ENCODE measurements around the gene OTUB1. TPM values are rescaled to one million over a fixed set of nuclear protein-coding genes. Genes with fewer than 3 reads are reported as not detected.

OTUB1 gene
- total and polyA plus RNA-seq, 2 of the 4 experiments (the other 2 are of a cell fraction) = 69.0 to 168 TPM

GRCh38 chr11:64020976-64021756 is 34.9 kb downstream of the OTUB1 start:
- no peak overlapping the region for H2AK5ac ChIP-seq (ENCODE audit: low read depth, low read length)
- H2BK120ac ChIP-seq (ENCODE audit: low read depth, low read length) = no peak overlapping the region
- DNase-seq = no peak
- no peak overlapping the region for H3K23ac ChIP-seq (ENCODE audit: low read depth, low read length)
- 0 out of 2 replicates have a peak, but pooled peaks cover 8% of the 10 kb centered on the region for H4K20me1 ChIP-seq (ENCODE audit: insufficient read depth, low read length)
- POLR2A ChIA-PET (ENCODE audit: unreplicated experiment) = no interaction called here
- no peak overlapping the region for H3K4ac ChIP-seq (ENCODE audit: low read depth, low read length)
- H4K91ac ChIP-seq (ENCODE audit: insufficient read depth, low read depth, low read length) = no peak overlapping the region
- H2BK15ac ChIP-seq (ENCODE audit: low read depth, low read length) = no peak overlapping the region
- ATAC-seq (ENCODE audit: low read depth) = no peak
- no peak overlapping the region for H2BK20ac ChIP-seq (ENCODE audit: low read depth, low read length)
- TF ChIP-seq NFE2L2 (IDR thresholded peaks at IDR 0.05; ENCODE audit: low read depth, low read length) (no peak), CEBPB (IDR thresholded peaks at IDR 0.05; ENCODE audit: low read depth, low read length) (no peak), BHLHE40 (IDR thresholded peaks at IDR 0.05; ENCODE audit: low read depth, low read length) (no peak), FOS (IDR thresholded peaks at IDR 0.05; ENCODE audit: low read depth, low read length) (no peak), MAFK (IDR thresholded peaks at IDR 0.05; ENCODE audit: low read depth, low read length) (no peak), CHD1 (IDR thresholded peaks at IDR 0.05; ENCODE audit: low read depth, low read length) (no peak), RAD21 (IDR thresholded peaks at IDR 0.05; ENCODE audit: low read length) (no peak), CTCF (conservative IDR thresholded peaks at IDR 0.05; ENCODE audit: low read depth, low read length) (no peak), POLR2A (IDR thresholded peaks at IDR 0.05; ENCODE audit: low read depth, low read length) (no peak), MAZ (IDR thresholded peaks at IDR 0.05; ENCODE audit: borderline replicate concordance, low read depth, low read length) (no peak), MXI1 (IDR thresholded peaks at IDR 0.05; ENCODE audit: borderline replicate concordance, low read depth, low read length) (no peak), SMC3 (IDR thresholded peaks at IDR 0.05; ENCODE audit: low read depth, low read length) (no peak), USF2 (IDR thresholded peaks at IDR 0.05; ENCODE audit: low read depth, low read length) (no peak), RFX5 (IDR thresholded peaks at IDR 0.05; ENCODE audit: low read depth, low read length) (no peak), RCOR1 (IDR thresholded peaks at IDR 0.05; ENCODE audit: insufficient replicate concordance, low read length) (no peak), ELK1 (IDR thresholded peaks at IDR 0.05; ENCODE audit: borderline replicate concordance, low read depth, low read length) (no peak)
- no TSS peak for BruUV-seq (replicated peaks)
- no peak overlapping the region for H4K8ac ChIP-seq (ENCODE audit: low read depth in 2 of 2, low read length in 2 of 2)
- H2AFZ ChIP-seq (replicated peaks; ENCODE audit: low read length, poor library complexity) = no peak overlapping the region
- H3K18ac ChIP-seq (ENCODE audit: low read depth, low read length) = no peak overlapping the region
- no peaks in the 10 kb centered on the region for H3K79me1 ChIP-seq (ENCODE audit: low read depth in 1 of 2, low read length in 2 of 2)
- H3K27me3 ChIP-seq (ENCODE audit: control insufficient read depth, insufficient read depth, low read length) = peaks cover 9% of the 10 kb centered on the region
- H2AK9ac ChIP-seq (replicated peaks; ENCODE audit: low read depth, low read length, poor library complexity) = no peak overlapping the region
- no peaks in the 10 kb centered on the region for H3K4me1 ChIP-seq (ENCODE audit: control insufficient read depth, insufficient read depth, low read length)
- 72% methylated on average over 7 of the region's 22 CpGs; no CpG with 5 or more reads in 1 of the 2 experiments for WGBS, 2 experiments (ENCODE audit: extremely low coverage in 2 of 2, insufficient read length in 1 of 2)
- no peaks in the 10 kb centered on the region for H3K9me1 ChIP-seq (ENCODE audit: insufficient read depth, low read length)
- dilution Hi-C loops (cut with HindIII; ENCODE audit: low sequenced_read_pairs, unreplicated experiment) (no loop called here), in situ Hi-C loops (cut with MboI; ENCODE audit: low sequenced_read_pairs) (no loop called here), intact Hi-C loops (cut with micrococcal nuclease) (no loop called here)
- H3K4me2 ChIP-seq (ENCODE audit: low read depth, low read length) = no peak overlapping the region
- H4K5ac ChIP-seq (ENCODE audit: low read depth, low read length) = no peak overlapping the region
- CTCF ChIA-PET = no interaction called here
- no peaks in the 10 kb centered on the region for H3K36me3 ChIP-seq (ENCODE audit: control insufficient read depth, insufficient read depth, low read length)
- no peak overlapping the region for H3K9ac ChIP-seq (ENCODE audit: low read depth, low read length)
- H3K9me3 ChIP-seq (ENCODE audit: control insufficient read depth, insufficient read depth, low read length) = no peaks in the 10 kb centered on the region
- no peak overlapping the region for H3K4me3 ChIP-seq (ENCODE audit: insufficient read depth, low read depth, low read length)
- H3K27ac ChIP-seq (ENCODE audit: insufficient read depth, low read length) = no peak overlapping the region
- H3K14ac ChIP-seq (replicated peaks; ENCODE audit: low read depth, low read length) = no peak overlapping the region
- H2BK5ac ChIP-seq (ENCODE audit: low read depth, low read length, poor library complexity, severe bottlenecking) = no peak overlapping the region
- H3K56ac ChIP-seq (ENCODE audit: extremely low read depth, insufficient read depth, low read length) = no peak overlapping the region
